GM23248 (cell line): ENCODE data around the gene BLZF1.

Source experiments
- EZH2 ChIP-seq: fragments of 200-600 bp; sonication (generic); IDR thresholded peaks from 2 replicates; pipeline ENCODE4 v1.6.1; 2018; ENCODE audit warnings: antibody characterized with exemption, mild to moderate bottlenecking; ENCODE audit not compliant: insufficient read depth, poor library complexity, severe bottlenecking
- EZH2phosphoT487 ChIP-seq: fragments of 200-600 bp; sonication (generic); IDR thresholded peaks from 2 replicates; pipeline ENCODE4 v1.6.1; 2018; ENCODE audit warnings: antibody characterized with exemption, moderate library complexity, mild to moderate bottlenecking, low read depth; ENCODE audit not compliant: insufficient read depth

GRCh38 chr1:169339773-169340172, 28.2 kb upstream of the BLZF1 start:
- TF ChIP-seq EZH2phosphoT487 (no peak), EZH2 (no peak)
